ENCODE measurements around the gene AOC2.
"Not testable (repeated sequence)": the region's sequence is repeated elsewhere in the genome, so short reads cannot be mapped to it uniquely, and the experiment has no call there.

The AOC2 gene

DNA sequence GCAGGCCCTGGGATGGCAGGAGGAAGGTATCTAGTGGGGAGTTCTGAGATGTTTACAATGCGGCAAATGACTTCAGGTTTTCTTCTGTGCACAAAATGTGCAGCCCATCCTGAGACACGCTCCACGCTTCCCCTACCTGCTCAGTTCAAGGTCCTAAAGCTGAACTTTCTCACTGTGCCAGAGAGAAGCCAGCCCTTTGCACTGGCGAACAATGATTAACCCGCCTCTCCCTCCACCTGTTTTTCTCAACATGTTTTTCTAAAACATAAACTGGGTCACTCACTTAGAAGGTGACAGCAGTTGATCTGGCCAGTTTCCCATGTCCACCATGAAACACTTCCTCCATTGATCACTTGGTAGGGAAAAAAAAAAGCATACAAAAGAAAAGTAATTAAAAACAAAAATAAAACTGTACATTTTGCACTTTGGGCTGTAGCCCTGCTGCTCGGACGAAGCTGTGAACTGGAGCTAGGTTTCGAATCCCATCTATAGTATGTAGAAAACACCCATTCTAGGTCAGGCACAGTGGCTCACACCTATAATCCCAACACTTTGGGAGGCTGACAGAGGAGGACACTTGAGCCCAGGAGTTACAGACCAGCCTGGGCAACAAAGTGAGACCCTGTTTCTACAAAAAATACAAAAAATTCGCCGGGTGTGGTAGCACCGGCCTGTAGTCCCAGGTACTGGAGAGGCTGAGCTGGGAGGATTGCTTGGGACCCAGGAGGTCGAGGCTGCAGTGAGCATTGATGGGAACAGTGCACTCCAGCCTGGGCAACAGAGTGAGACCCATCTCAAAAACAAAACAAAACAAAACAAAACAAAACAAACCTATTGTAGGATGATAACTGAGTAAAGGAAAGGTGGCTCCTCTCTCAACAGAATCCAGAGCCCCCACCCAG, 50.2 kb downstream of the AOC2 start:
- no peak overlapping the region for H2AFZ ChIP-seq (ENCODE audit: low read depth, low read length)
- H3K4me3 ChIP-seq (ENCODE audit: low read length) = no peak overlapping the region
- no peaks in the 10 kb centered on the region for H3K4me1 ChIP-seq (ENCODE audit: low read length)

DNA sequence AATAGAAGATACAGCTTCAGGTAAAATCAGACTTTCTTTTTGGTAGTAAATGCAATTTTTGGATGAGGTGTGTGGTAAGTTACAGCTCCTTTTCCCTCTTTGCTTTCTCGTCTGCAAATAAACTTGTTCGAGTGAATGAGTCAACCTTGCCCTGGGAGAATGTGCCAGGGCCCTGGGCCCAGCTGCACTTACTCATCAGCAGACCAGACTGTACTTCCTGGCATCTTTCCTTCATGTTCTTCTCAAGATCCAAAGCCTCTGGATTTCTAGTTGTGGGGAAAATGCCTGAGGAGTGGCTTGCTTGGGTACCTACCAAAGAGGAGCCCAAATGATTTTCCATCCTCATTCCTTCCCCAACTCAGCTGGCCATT, 50.8 kb downstream of the AOC2 start:
- no peak overlapping the region for H3K4me3 ChIP-seq (ENCODE audit: low read length)
- no peaks in the 10 kb centered on the region for H3K9me3 ChIP-seq (ENCODE audit: insufficient read depth, low read length)
- H3K36me3 ChIP-seq (replicated peaks; ENCODE audit: low read depth, low read length) = no peaks in the 10 kb centered on the region
- TF ChIP-seq, protein P1, sequence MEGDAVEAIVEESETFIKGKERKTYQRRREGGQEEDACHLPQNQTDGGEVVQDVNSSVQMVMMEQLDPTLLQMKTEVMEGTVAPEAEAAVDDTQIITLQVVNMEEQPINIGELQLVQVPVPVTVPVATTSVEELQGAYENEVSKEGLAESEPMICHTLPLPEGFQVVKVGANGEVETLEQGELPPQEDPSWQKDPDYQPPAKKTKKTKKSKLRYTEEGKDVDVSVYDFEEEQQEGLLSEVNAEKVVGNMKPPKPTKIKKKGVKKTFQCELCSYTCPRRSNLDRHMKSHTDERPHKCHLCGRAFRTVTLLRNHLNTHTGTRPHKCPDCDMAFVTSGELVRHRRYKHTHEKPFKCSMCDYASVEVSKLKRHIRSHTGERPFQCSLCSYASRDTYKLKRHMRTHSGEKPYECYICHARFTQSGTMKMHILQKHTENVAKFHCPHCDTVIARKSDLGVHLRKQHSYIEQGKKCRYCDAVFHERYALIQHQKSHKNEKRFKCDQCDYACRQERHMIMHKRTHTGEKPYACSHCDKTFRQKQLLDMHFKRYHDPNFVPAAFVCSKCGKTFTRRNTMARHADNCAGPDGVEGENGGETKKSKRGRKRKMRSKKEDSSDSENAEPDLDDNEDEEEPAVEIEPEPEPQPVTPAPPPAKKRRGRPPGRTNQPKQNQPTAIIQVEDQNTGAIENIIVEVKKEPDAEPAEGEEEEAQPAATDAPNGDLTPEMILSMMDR (IDR thresholded peaks at IDR 0.05; ENCODE audit: low read depth, low read length) = no peak
- no peak for TF ChIP-seq EZH2phosphoT487 (IDR thresholded peaks at IDR 0.05; ENCODE audit: low read depth)
- no peak overlapping the region for H3K9ac ChIP-seq (ENCODE audit: low read length)
- H3K27ac ChIP-seq (ENCODE audit: low read length) = no peak overlapping the region
- H2AFZ ChIP-seq (ENCODE audit: low read depth, low read length) = no peak overlapping the region
- H4K20me1 ChIP-seq (ENCODE audit: insufficient read depth, low read length) = no peaks in the 10 kb centered on the region
- no peak overlapping the region for H3K4me2 ChIP-seq (ENCODE audit: low read length)
- H3K4me1 ChIP-seq (ENCODE audit: low read length) = no peaks in the 10 kb centered on the region
- H3K27me3 ChIP-seq (ENCODE audit: low read depth, low read length) = peaks cover 11% of the 10 kb centered on the region; the same call in 1 of the 2 replicates
- no peaks in the 10 kb centered on the region for H3K79me2 ChIP-seq (ENCODE audit: low read length)

More for the DNA sequence above, 50.2 kb downstream of the AOC2 start:
- Histone ChIP-seq H3K9ac (ENCODE audit: low read length) (no peak overlapping the region), H3K36me3 (replicated peaks; ENCODE audit: low read depth, low read length) (no peaks in the 10 kb centered on the region), H3K4me2 (ENCODE audit: low read length) (no peak overlapping the region), H3K27ac (ENCODE audit: low read length) (no peak overlapping the region), H3K79me2 (ENCODE audit: low read length) (no peaks in the 10 kb centered on the region), H4K20me1 (ENCODE audit: insufficient read depth, low read length) (no peaks in the 10 kb centered on the region), H3K27me3 (ENCODE audit: low read depth, low read length) (peaks cover 8% of the 10 kb centered on the region; the same call in 1 of the 2 replicates), H3K9me3 (ENCODE audit: insufficient read depth, low read length) (no peaks in the 10 kb centered on the region)
- TF ChIP-seq, protein P1 (IDR thresholded peaks at IDR 0.05; ENCODE audit: low read depth, low read length) = no peak
- no peak for TF ChIP-seq EZH2phosphoT487 (IDR thresholded peaks at IDR 0.05; ENCODE audit: low read depth)

DNA sequence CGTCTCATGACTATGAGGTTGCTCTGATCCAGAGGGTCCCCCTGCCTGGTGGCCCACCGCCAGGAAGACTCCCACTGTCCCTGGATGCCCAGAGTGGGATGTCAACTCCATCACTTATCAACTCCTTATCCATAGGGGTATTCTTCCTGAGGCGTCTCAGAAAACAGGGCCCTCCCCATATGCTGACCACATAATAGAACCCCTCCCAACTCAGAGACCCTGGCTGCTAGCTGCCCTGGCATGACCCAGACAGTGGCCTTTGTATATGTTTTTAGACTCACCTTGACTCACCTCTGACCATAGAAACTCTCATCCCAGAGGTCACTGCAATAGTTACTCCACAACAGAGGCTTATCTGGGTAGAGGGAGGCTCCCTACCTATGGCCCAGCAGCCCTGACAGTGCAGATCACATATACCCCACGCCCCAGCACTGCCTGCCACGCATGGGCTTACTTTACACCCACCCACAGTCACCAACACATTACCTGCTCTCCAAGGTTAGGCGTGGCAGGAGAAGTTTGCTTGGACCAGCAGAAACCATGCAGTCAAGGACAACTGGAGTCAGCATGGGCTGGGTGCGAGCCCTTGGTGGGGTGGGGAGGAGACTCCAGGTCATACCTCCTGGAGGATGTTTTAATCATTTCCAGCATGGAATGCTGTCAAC, 53.9 kb downstream of the AOC2 start:
- Histone ChIP-seq H3K27me3 (ENCODE audit: low read depth, low read length) (peaks cover 20% of the 10 kb centered on the region), H3K4me1 (ENCODE audit: low read length) (no peaks in the 10 kb centered on the region), H3K36me3 (replicated peaks; ENCODE audit: low read depth, low read length) (no peaks in the 10 kb centered on the region), H2AFZ (ENCODE audit: low read depth, low read length) (no peak overlapping the region), H3K4me2 (ENCODE audit: low read length) (no peak overlapping the region), H3K79me2 (ENCODE audit: low read length) (no peaks in the 10 kb centered on the region), H3K27ac (ENCODE audit: low read length) (no peak overlapping the region), H3K9me3 (ENCODE audit: insufficient read depth, low read length) (no peaks in the 10 kb centered on the region), H3K9ac (ENCODE audit: low read length) (no peak overlapping the region), H4K20me1 (ENCODE audit: insufficient read depth, low read length) (no peaks in the 10 kb centered on the region), H3K4me3 (ENCODE audit: low read length) (no peak overlapping the region)
- TF ChIP-seq, protein P1 (IDR thresholded peaks at IDR 0.05; ENCODE audit: low read depth, low read length) = no peak
- no peak for TF ChIP-seq EZH2phosphoT487 (IDR thresholded peaks at IDR 0.05; ENCODE audit: low read depth)

DNA sequence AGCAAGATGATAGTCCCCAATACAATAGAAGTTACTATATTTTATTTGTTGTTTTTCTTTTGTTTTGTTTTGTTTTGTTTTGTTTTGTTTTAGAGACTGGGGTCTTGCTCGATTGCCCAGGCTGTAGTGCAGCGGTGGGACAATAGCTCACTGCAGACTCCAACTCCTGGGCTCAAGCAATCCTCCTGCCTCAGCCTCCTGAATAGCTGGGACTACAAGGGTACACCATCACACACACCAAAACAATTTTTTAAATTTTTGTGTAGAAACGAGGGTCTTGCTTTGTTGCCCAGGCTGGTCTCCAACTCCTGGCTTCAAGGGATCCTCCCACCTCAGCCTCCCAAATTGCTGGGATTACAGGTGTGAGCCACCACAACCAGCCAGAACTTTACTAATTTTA, 55.6 kb downstream of the AOC2 start:
- H3K4me1 ChIP-seq (ENCODE audit: low read length); H3K79me2 ChIP-seq (ENCODE audit: low read length); H3K27ac ChIP-seq (ENCODE audit: low read length); H4K20me1 ChIP-seq (ENCODE audit: insufficient read depth, low read length); H3K4me3 ChIP-seq (ENCODE audit: low read length); H3K36me3 ChIP-seq (replicated peaks; ENCODE audit: low read depth, low read length); H3K4me2 ChIP-seq (ENCODE audit: low read length); H2AFZ ChIP-seq (ENCODE audit: low read depth, low read length); H3K9me3 ChIP-seq (ENCODE audit: insufficient read depth, low read length); H3K9ac ChIP-seq (ENCODE audit: low read length): not testable (repeated sequence)
- H3K27me3 ChIP-seq (ENCODE audit: low read depth, low read length) = peaks cover 12% of the 10 kb centered on the region; the same call in 1 of the 2 replicates
